Stimulated activated naive CD8-positive, alpha-beta T cell treated with anti-CD3 and anti-CD28 coated beads, Interleukin-15, Interleukin-2, amounts not matched to agents 100 ng/mL and 50 ng/mL, for 24 hours (primary cell): ENCODE measurements around the gene LIN52.

Experiments
- H3K27ac Mint-ChIP-seq: one replicate; pipeline ENCODE4 v1.8.0; 2021; ENCODE audit warnings: mild to moderate bottlenecking, mixed read lengths
- H3K27me3 Mint-ChIP-seq: one replicate; pipeline ENCODE4 v1.8.0; 2021; ENCODE audit warnings: mixed read lengths
- H3K36me3 Mint-ChIP-seq: one replicate; pipeline ENCODE4 v1.8.0; 2021; ENCODE audit warnings: low read depth, mixed read lengths
- H3K4me1 Mint-ChIP-seq: one replicate; pipeline ENCODE4 v1.8.0; 2021; ENCODE audit warnings: low read depth, mixed read lengths
- H3K4me3 Mint-ChIP-seq: one replicate; pipeline ENCODE4 v1.8.0; 2021; ENCODE audit warnings: mild to moderate bottlenecking, mixed read lengths
- H3K9me3 Mint-ChIP-seq: one replicate; pipeline ENCODE4 v1.8.0; 2021; ENCODE audit warnings: mixed read lengths

LIN52 gene

DNA sequence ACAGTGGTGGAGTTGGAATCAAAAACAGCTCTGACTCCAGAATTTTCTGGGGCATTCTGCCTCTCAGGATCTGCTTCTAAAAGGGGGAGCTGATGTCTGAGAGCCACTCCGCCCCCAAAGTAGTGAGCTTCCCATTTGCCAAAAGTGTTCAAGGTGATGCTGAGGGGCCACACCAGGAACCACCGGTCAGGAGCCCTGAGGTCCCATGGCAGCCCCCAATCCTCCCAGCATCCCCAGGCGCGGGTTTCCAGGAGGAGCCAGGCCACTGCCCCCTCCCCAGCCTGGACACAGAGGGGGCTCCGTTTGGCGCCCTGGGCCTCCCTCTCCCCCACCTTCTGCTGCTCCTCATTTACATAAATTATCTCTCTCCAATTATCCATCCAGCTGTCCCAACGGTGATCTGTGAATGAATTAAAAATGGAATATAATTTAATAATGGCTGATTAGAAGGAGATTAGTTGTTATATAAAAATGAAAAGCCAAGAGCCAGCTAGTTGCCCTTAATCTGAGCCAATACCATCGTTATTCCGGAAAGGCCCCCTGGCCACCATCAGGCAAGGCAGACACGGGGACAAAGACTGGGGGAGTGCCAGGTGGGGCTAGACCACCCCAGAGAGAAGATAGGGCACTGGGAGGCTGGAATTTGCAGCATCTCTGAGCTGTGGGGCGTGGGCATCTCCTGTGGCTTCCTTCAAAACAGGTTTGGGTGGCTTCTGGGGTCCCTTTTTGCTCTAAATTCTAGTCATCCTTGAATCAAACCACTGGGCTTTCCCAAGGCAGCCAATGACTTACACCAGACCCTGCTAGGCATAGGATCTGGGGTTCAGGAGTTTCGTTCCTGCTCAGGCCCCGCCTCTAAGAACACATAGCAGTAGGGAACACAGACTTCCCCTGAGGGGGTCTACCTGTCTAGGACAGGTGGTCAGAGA lies 134.8 kb downstream of the LIN52 start:
- Mint-ChIP-seq H3K27ac (no peak overlapping the region), H3K36me3 (no peaks in the 10 kb centered on the region), H3K4me3 (no peak overlapping the region), H3K9me3 (no peaks in the 10 kb centered on the region), H3K4me1 (no peaks in the 10 kb centered on the region), H3K27me3 (peaks cover 27% of the 10 kb centered on the region)

DNA sequence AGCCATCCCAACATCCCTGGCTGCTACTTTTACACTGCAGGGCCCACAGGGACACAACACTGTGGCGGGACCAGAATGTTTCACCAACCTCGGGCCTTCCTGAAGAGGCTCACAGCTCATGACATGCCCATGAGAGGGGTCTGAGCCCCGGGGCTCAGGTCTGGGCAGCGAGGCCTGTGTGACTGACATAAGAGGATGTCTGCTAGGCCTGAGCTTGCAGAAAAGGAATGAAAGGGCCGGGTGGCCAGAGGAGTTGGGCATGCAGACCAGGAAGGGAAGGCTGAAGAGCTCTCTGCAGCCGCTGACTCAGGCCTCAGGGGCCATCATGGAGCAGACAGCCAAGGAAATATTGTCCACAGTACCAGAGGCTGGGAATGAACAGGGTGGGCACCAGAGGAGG lies 136.2 kb downstream of the LIN52 start:
- Mint-ChIP-seq H3K4me3 (no peak overlapping the region), H3K27me3 (peaks cover 21% of the 10 kb centered on the region), H3K4me1 (no peaks in the 10 kb centered on the region), H3K9me3 (no peaks in the 10 kb centered on the region), H3K36me3 (no peaks in the 10 kb centered on the region), H3K27ac (no peak overlapping the region)

DNA sequence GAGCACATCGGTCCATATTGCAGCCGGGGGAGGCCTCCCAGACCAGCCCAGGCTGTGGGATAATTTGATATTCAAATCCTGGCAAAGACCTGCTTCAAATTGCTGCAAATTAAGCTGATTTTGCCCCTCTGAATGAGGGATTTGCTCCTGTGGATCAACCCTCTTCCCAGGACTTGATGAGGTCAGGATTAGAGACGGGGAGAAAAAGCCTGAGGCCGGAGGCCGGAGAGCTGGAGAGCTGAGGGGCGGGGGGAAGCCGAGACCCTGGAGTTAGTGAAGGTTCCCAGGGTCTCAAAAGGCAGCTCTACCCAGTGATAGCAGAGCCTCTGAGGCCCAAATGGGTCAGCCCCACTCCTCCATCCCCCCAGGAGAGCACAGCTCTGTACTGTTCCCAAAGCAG lies 137.0 kb downstream of the LIN52 start:
- Mint-ChIP-seq H3K4me3 (no peak overlapping the region), H3K36me3 (no peaks in the 10 kb centered on the region)

DNA sequence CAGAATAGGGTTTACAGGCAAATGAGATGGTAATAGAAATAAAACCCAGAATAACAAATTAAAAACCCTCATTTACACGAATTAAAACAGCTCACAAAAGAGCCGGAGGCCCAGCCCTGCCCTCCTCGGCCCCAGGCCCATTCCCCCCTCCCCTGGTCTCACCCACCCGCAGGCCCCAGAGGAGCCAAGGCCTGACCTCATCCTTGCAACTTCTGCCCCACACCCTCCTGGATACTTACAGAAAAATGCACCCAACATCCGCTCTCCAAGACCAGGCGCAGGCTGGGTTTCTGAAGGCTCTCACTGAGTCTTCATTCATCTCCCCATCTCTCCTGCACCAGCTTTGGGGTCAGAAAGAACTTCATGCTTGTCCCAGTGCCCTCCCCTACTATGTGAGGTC lies 138.3 kb downstream of the LIN52 start:
- Mint-ChIP-seq H3K4me3 (no peak overlapping the region), H3K9me3 (no peaks in the 10 kb centered on the region), H3K27ac (no peak overlapping the region), H3K4me1 (no peaks in the 10 kb centered on the region), H3K36me3 (no peaks in the 10 kb centered on the region), H3K27me3 (peaks cover 15% of the 10 kb centered on the region)

More for the DNA sequence above, 137.0 kb downstream of the LIN52 start:
- H3K27ac Mint-ChIP-seq, result no peak overlapping the region
- no peaks in the 10 kb centered on the region for H3K4me1 Mint-ChIP-seq
- peaks cover 21% of the 10 kb centered on the region for H3K27me3 Mint-ChIP-seq
- no peaks in the 10 kb centered on the region for H3K9me3 Mint-ChIP-seq

DNA sequence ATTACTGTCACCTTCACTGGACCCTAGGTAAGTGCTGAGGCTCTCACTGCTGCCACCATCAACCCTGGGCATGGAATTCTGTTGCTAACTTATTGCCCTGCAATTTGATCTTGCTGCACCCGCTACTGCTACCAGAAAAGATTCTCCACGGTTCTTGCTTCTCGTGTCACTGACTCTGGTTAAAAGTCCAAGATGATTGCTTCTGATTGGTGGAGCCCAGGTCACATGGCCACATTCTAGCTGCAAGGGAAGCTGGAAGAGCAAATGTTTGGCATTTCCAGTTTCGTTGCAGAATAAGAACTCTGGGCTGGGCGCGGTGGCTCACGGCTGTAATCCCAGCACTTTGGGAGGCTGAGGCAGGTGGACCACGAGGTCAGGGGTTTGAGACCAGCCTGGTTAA lies 147.0 kb downstream of the LIN52 start:
- H3K27me3 Mint-ChIP-seq, result peaks cover 44% of the 10 kb centered on the region
- no peak overlapping the region for H3K27ac Mint-ChIP-seq
- no peak overlapping the region for H3K4me3 Mint-ChIP-seq
- H3K36me3 Mint-ChIP-seq, result no peaks in the 10 kb centered on the region
- H3K9me3 Mint-ChIP-seq, result peaks cover 4% of the 10 kb centered on the region
- H3K4me1 Mint-ChIP-seq, result no peaks in the 10 kb centered on the region

DNA sequence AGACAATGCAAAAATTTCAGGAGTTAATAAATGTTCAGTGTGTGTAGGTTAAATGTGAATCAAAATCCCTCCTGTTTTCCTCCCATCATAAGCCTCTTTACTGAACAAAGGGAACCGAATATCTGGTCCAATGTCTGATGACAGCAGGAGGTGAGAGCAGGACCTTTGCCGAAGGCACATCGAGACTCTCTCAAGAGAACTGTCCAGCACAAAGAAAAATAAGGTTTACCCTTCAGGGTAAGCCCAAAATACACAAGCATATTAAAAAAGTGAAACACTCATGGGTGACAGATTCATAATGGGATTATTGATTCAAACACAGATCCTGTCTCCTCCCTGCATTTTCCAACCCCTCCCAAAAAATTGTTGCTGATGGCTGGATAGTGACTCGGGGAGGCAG lies 150.3 kb downstream of the LIN52 start:
- peaks cover 55% of the 10 kb centered on the region for H3K27me3 Mint-ChIP-seq
- H3K36me3 Mint-ChIP-seq, result no peaks in the 10 kb centered on the region
- H3K9me3 Mint-ChIP-seq, result peaks cover 4% of the 10 kb centered on the region
- no peak overlapping the region for H3K27ac Mint-ChIP-seq
- H3K4me1 Mint-ChIP-seq, result no peaks in the 10 kb centered on the region
- no peak overlapping the region for H3K4me3 Mint-ChIP-seq

DNA sequence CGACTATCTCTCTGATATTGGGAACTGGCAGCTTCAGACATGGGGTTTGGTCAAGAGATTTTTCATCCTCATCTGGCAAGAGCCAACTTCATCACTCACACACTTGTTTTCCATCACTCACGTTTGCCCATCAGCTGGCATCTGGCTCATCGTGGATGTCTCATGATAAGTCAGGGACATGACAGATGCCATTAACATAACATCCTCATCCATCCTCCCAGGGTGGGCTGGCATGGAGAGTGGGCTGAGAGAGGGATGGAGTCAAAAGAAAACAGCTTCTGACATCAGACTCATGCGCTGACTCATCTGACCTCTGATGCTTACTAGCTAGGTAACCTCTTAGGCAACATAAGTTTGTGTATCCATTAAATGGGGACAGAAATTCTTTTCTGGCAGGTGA lies 152.7 kb downstream of the LIN52 start:
- H3K27me3 Mint-ChIP-seq, result peaks cover 62% of the 10 kb centered on the region
- no peak overlapping the region for H3K27ac Mint-ChIP-seq
- H3K9me3 Mint-ChIP-seq, result peaks cover under 1% of the 10 kb centered on the region
- no peaks in the 10 kb centered on the region for H3K36me3 Mint-ChIP-seq
- H3K4me3 Mint-ChIP-seq, result no peak overlapping the region
- H3K4me1 Mint-ChIP-seq, result peaks cover 22% of the 10 kb centered on the region

DNA sequence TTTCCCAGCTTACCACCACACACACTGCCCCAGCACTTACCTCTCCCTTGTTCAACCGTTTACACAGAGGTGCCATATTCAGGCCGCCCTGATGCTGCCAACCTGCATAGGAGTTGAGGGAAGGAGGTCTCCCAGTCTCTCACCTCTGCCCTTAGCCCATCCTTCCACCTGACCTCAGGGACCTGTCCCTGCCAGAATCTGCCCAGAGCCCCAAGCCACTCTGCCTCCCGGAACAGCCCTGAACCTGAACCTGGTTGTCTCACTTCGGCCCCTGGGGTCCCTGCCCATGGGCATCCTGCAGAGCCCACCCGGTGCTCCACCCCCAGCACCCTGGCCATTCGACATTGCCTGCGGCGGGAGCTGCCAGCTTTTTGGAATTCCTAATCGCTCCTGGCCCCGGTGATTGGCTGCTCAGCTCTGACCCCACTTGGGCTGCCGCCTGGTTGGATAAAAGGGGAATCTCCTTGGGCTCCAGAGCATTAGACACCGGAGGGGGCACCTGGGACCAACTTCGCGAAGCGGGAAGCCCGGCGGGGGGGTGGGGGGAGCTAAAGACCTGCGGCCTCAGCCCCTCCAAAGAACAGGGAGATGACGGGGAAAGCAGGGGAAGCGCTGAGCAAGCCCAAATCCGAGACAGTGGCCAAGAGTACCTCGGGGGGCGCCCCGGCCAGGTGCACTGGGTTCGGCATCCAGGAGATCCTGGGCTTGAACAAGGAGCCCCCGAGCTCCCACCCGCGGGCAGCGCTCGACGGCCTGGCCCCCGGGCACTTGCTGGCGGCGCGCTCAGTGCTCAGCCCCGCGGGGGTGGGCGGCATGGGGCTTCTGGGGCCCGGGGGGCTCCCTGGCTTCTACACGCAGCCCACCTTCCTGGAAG lies 154.5 kb downstream of the LIN52 start, which contains the start of gene VSX2:
Gene VSX2, plus strand, starts transcription at position 476 of the 874 bp plus-strand sequence. Its CDS starts 113 bp downstream, at position 589.
- Mint-ChIP-seq H3K27me3 (peaks cover 76% of the 10 kb centered on the region), H3K27ac (no peak within 1 kb of the TSS), H3K4me3 (no peak within 1 kb of the TSS), H3K36me3 (no peaks in the 10 kb centered on the region), H3K4me1 (peaks cover 24% of the 10 kb centered on the region), H3K9me3 (no peaks in the 10 kb centered on the region)

DNA sequence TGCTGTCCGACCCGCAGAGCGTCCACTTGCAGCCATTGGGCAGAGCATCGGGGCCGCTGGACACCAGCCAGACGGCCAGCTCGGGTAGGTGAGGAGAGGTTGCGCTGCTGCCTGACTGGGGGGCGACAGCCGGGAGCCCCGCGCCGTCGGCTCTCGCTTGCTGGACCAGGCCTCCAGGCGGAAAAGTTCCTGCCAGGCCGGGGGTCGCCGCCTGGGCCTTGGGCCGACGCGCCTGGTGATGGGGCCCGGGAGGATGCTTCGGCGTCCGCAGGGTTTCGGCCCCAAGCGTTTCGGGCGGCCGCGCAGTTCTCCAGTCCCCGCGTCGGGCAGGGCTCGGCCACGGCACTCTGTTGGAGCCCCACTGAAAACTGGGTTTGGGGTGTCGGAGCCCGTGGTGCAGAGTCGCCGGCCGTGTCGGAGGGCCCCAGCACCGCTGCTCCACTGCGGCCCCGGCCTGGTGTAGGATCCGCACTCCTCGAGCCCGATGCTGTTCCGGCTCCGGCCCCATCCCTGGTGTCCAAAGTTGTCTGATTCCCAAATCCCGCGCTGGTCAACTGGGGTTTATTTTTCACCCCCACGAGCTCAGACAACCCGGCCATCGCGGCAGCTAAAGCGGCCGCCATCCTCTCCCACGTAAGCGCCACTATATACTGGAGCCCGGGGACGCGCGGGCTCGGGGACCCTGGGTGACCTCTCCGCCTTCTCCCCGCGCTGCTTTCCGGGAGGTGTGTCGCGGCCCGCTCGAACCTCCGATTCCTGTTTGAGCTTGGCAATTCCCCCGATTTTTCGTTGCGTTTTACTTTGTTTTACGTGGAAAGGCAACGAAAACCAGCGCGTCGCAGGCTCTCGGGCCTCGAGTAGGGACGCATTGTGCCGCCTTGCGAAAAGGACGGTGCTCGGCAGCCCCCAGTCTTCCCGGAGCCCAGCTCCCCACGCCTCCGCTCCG lies 155.4 kb downstream of the LIN52 start:
- peaks cover 80% of the 10 kb centered on the region for H3K27me3 Mint-ChIP-seq
- H3K4me3 Mint-ChIP-seq, result peak overlapping the region; percentile 56
- H3K36me3 Mint-ChIP-seq, result no peaks in the 10 kb centered on the region
- H3K27ac Mint-ChIP-seq, result no peak overlapping the region
- H3K9me3 Mint-ChIP-seq, result no peaks in the 10 kb centered on the region
- H3K4me1 Mint-ChIP-seq, result peaks cover 24% of the 10 kb centered on the region

DNA sequence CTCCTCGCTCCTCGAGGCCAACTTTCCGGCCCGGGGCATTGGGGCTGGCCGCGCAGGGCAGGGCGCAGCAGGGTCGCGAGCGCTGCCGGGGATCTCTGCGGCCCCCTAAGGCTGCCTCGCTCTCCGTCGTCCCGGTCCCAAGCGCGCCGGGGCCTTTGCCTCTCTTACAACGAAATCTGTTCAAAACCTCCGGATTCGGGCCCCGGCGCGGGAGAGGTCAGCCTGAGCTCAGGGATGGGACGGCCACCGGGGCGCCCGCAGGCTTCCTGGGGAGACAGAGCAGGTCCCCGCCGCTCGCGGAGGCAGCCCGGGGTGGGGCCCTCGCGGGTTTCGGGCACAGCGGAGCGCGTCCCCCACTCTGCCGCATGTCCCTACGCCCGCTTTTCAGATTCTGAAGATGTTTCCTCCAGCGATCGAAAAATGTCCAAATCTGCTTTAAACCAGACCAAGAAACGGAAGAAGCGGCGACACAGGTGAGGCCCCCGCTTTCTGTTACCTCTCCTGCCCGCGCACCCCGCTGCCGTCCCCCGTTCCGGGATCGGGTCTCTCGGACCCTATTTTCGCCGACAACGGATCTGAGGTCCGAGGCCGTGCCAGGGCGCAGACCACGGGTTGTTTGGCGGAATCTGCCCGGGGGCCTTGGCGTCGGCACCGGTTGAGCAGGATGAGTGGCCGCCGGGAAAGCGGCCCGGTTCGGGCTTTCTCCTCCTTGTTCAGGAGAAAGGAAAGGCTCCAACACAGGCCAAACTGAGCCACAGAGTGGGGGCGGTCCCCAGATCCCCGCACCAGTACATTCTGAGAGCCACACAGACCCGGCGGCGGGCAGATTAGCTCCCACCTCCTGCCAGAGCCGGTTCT lies 156.3 kb downstream of the LIN52 start:
- Mint-ChIP-seq H3K4me3 (peak overlapping the region; percentile 56), H3K27me3 (peaks cover 83% of the 10 kb centered on the region), H3K4me1 (peaks cover 24% of the 10 kb centered on the region)

DNA sequence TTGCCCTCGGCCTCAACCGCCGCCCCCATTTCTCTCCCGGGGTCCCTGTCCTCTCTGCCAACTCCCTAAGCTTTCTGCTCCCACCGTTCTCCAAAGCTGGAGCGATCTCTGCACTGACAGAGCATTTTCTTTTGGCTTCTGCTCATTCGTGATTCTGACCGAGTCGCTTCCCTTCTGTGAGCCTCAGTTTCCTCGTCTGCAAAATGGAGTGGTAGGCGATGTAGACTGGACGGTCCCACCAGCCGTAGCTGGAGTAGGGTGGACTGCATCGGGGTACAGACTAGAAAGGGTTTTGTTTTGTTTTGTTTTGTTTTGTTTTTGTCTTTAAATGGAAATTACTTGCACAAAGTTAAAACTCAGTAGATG lies 156.9 kb downstream of the LIN52 start:
- Mint-ChIP-seq H3K9me3 (no peaks in the 10 kb centered on the region), H3K36me3 (no peaks in the 10 kb centered on the region), H3K27ac (no peak overlapping the region), H3K4me1 (peaks cover 24% of the 10 kb centered on the region), H3K4me3 (peak overlapping the region; percentile 48), H3K27me3 (peaks cover 85% of the 10 kb centered on the region)

More for the DNA sequence above, 156.3 kb downstream of the LIN52 start:
- Mint-ChIP-seq H3K36me3 (no peaks in the 10 kb centered on the region), H3K9me3 (no peaks in the 10 kb centered on the region), H3K27ac (no peak overlapping the region)

DNA sequence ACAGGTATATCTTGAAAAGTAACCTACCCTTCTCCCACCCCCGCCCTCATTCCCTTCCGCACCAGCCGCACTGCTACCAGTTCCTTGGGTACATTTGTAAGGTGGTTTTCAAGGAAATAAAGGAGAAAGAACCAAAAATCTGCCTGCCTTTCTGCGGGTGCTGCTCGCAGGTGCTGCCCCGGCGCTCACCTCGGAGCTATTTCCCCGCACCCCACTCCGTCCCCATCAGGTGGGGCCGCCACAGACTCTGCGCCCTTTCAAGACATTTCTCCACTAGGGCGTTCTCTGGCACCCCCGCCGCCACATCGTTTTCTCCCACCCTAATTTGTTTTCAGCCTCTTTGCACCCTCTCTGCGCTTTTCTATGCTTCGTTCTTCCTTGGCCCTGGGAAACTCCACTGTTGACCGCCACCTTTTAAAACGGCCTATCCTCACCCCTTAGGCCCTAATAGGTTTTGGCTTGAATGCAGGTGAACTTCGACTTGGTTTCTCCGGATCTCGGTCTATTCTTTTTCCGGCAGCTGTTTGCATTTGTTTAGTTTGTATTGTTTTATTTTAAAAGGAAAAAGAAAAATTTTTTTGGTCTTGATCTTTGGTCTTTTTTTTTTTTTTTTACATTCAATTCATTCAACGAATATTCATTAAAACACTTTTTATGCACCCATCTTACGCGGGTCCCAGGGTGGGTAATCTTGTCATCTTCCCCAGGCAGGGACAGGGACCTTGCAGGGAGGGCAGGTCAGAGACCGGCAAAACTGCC lies 157.4 kb downstream of the LIN52 start:
- H3K36me3 Mint-ChIP-seq, result no peaks in the 10 kb centered on the region
- H3K9me3 Mint-ChIP-seq, result no peaks in the 10 kb centered on the region
- H3K27ac Mint-ChIP-seq, result peak overlapping the region; percentile 22
- peak overlapping the region; percentile 33 for H3K4me3 Mint-ChIP-seq
- H3K27me3 Mint-ChIP-seq, result peaks cover 84% of the 10 kb centered on the region
- peaks cover 24% of the 10 kb centered on the region for H3K4me1 Mint-ChIP-seq

DNA sequence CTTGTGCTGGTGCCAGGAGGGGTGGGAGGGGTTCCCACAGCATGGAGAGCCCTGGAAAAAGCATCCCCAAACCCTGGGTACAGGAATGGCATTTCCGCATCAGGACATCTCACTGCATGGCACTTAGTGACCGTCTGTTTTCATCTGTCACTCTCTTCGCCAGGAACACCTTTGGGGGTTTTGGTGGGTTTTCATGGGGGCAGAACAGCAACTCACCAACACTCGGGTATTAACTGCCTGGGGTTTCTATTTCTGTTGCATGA lies 158.0 kb downstream of the LIN52 start:
- peaks cover 83% of the 10 kb centered on the region for H3K27me3 Mint-ChIP-seq
- no peak overlapping the region for H3K4me3 Mint-ChIP-seq
- H3K9me3 Mint-ChIP-seq, result no peaks in the 10 kb centered on the region
- H3K36me3 Mint-ChIP-seq, result no peaks in the 10 kb centered on the region
- H3K27ac Mint-ChIP-seq, result no peak overlapping the region
- H3K4me1 Mint-ChIP-seq, result peaks cover 24% of the 10 kb centered on the region
